NCI-H2196 treated with DMSO at 0.1 percent for 48 hours (cell line): Measurements from ENCODE around the gene PCBP3.

Experiments used
- DNase-seq: peaks from one replicate; lab custom pipeline; 2025; ENCODE audit not compliant: unreplicated experiment; lab: John Stamatoyannopoulos, UW

Gene PCBP3

DNA sequence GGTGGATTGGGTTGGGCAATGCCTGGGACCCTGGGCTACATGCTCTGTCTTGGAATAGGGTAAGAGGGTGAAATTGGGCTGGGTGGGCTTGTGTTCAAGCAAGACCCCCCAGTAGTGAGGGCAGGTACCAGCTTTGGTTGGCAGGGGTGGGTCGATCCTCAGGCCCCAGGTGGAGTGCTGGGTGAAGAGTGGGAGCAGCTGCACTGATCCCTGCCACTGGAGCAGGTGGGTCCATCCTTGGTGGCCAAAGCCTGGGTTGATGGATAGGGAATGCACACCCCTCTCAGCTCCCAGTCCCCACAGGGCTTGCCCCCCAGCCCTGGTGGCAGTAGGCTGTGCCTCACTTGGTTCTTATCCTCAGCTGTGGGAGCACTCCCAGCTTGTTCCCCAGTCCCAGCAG is 135.2 kb downstream of the PCBP3 start:
- no peak for DNase-seq

DNA sequence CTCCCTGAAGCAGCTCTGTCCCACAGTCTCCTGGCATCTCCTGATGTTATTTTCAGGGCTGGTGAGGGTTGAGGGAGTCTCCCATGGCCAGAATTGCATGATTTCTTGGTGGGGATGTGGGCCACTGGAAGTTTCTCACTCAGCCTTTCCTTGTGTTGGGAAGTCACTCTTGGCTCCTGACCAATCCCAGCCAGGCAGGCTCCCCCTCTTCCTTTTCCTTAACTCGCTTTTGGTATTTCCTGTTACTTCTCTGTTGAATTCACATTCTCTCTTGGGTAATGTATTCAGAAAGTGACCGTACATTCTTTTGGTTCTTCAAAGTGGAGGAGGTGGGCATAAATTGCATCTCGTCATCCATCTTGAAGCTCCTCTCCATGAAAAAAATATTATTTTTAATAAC is 135.7 kb downstream of the PCBP3 start:
- no peak for DNase-seq

DNA sequence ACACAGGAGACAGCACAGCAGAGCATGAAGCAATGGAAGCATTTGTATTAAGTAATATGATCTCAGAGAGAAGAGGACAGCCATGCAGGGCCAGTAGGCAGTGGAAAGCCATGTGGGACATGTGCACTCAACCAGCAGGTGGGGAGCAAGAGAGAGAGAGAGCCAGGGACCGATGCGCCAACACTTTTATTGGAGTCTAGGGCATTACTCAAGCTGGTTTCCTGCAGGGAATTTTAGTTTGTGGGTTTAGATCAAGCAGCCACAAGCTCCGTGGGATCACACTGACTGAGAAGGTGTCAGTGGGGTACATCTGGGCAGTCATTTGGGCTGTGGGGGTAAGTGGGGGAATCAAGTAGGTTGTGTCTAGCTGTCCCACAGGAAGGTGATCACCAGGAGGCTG is 137.1 kb downstream of the PCBP3 start:
- no peak for DNase-seq

DNA sequence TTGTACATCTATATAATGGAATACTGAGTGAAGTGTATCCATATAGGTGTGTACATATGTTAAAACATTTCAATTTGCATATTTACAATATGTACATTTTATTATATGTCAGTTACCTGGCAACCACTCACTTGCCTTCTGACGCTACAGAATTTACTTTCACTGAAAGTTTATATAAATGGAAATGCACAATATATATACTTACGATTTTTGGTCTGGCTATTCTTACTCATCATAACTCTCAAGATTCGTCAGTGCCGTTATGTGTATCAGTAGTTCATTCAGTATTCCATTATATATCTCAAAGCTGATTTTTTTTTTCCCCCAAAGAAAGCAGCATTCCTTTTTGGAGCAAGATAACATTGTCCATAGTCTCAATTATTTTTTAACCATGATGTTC is 138.2 kb downstream of the PCBP3 start:
- no peak for DNase-seq

DNA sequence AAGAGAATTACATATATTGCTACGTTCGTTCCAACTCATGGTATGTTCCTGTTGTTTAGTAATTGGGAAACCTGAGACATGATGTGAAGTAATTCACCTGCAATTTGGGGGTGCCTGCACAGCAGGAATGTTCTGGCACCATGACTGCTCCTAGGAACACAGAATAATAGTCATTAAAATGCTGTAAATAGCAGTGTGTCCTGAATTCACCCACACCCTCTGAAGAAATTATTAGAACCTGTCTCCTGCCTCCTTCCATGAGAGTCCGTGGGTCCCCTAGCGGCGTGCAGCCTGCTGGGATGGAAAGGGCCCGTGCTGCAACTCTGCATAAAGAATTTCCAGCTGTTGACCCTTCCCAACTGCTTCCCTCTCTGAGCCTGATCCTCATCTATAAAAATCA is 143.1 kb downstream of the PCBP3 start:
- no peak for DNase-seq

DNA sequence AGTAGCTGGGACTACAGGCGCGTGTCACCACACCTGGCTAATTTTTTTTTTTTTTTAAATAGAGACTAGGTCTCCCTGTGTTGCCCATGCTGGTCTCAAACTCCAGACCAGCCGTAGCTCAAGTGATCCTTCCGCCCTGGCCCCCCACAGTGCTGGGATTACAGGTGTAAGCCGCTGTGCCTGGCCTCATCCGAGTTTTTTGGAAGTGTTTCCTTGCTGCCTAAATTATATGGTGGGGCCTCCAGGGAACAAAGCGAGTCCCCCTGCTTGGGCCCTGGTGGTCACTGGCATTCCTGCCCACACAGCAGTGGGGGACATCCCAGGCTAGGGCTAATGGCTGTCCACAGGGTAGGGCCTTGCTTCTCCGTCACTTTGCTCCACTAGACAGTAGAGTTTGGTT is 143.8 kb downstream of the PCBP3 start:
- DNase-seq: no peak

DNA sequence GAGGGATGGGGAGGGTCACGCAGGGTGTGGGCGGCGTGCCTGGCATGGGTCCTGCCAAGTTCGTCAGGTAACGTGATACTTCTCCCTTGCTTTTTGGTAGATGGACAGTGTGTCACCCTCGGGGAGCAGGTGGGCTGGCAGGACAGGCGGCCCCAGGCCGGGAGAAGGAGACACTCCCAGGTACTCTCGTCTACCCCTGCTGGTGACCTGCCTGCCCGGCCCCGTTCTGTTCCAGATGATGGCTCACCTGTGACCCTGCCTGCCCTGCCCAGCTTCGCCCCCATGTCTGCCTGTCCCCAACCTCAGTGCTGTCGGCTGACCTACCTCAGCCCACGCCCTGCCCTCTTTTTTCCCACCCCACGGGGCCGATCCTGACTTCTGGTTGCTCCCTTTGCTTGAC is 144.7 kb downstream of the PCBP3 start:
- DNase-seq: no peak

DNA sequence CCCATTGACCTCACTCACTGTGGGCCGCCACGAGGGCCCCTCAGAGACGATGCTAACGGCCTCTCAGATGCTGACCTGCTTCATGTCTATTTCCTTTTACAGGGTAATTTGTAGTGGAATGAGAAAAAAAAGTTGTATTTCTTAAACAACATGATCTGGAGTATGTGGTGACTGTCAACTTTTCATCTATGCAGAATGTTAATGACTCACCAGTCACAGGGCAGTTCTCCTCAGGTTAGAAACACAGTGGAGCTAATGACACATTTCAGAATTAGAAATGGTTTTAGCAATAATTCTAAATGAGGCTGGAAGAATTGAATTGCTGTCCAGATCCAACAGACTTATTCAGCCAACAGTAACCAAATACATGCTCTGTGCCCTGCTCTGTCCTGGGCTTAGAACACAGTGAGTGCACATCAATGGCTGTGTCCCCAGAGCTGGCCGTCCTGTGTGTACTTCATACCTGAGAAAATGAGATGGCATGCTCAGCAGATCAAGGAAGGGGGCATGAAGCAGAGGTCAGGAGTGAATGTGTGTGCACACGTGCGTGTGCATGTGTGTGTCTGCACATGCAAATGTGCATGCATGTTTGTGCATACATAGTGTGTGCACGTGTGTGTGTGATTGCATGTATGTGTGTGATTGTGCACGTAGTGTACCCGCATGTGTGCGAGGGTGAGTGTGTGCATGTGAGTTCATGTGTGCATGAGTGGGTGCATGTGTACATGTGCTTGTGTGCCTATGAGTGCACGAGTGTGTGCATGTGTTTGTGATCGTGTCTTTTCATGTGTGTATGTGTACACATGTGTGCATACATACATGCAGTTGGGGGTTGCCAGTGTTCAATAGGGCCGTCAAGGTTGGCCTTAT is 145.3 kb downstream of the PCBP3 start:
- no peak for DNase-seq

DNA sequence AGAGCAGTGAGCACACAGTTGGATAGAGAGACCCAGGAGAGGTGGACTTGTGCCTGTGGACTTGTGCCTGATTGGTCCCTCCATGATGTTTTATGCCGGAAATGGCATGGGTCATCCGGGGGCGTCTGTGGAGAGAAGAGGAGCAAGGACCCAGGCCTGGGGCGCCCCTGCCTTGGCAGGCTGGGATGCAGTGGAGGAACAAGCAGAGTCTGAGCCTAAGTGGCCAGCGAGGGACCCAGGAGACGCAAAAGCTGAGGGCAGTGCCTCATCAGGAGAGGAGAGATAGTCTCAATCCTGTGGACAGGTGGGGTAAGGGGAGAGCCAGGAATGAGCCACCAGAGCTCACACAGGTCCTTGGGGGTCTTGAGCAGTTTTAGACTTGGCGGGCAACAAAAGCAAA is 146.9 kb downstream of the PCBP3 start:
- no peak for DNase-seq

DNA sequence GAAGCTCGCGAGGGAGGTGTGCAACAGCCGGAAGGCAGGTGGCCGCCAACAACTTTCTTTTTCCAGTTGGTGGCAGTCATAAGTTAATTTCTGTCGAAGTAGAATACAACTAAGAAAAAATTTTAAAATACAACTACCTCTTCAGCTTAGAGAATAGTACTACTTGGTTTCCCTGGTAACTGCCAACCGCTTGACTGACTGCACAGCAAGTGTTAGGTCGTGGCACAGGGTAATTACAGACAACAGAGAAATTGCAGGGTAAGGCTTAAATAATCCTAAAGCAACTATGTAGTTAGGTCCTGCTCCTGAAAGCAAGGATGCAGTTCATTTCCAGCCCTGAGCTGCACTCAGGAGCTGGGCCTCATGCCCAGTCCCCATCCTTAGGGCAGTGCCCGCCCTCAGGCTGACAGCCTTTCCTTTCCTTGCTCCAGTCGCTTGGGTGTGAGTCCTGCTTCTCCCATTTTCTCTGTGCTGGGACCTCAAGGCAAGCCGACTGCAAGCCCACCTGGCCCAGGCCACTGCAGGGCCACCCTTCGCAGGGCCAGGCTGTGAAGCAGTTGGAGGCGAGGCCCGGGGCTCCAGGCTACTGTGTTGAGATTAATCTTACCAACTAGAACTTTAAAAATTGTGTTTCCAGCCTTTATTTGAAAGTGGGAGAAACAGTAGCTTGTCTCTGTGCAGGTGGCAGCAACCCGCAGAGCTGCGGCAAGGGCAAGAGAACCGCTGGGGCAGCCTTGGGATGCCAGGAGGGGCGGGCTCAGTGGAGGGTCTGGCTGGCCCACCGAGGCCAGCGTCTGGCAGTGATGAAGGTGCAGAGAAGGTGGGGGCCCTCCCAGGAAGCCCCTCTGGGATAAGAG is 148.3 kb downstream of the PCBP3 start:
- DNase-seq: no peak

DNA sequence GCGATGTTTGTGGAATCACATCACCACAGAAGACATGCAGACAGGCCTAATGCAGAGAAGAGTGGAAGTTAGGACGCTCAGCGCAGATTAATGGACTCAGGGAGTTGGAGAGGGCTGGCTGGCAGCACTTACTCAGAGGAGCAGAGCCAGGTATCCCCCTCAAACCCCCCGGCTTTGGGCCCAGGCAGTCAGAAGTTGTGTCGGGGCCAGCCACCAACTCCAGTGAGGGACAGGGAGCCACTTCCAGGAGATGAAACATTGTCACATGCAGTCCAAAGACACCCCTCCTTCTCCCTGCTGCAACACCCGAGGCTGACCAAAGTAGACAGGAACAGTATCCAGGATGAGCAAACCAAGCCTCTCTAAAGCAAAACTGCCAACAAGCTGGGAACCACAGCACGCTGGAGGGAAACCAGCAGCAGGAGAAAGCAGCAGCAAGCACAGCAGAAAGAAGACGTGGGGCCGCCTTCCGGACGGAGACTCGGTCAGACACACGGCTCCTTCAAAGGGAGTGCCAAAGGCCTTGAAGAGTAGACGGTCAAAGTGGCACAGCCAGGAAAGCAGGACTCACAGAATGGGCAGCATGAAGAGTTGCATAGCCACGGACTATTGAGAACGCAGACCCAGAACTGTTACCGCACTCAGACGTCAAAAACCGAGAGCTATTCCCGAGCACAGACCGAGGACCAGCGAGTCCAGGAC is 149.3 kb downstream of the PCBP3 start:
- no peak for DNase-seq

DNA sequence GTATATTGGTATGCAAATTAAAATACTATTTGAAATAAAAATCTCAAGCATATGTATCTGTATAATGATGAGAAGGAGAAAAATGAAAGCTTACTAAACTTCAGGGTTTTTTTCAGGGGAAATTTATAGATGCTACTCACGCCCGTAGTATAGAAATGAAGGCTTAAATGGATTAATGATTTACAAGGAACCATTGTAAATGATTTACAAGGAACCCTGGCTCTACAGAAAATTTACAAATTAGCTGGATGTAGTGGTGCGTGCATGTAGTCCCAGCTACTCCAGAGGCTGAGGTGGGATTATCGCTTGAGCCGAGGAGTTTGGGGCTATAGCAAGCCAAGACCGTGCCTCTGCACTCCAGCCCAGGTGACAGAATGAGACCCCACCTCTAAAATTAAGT is 150.5 kb downstream of the PCBP3 start:
- DNase-seq: no peak

DNA sequence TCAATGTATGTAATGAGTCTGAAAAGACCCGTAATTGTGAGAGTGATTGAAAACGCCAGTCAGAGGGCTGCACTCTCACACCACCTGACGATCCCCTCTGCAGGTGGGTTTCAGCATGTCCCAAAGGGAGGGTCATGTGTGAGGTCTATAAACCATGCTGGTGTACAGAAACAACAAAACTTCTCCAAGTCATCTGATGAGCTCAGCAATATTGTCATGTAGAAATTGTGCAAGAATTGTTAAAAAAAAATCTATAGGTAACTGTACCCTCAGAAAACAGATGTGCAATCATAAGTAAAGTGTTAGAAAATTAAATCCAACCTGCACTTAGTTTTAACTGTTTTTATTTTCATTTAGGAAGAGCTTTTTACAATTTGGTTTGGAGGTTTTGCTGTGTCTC is 152.5 kb downstream of the PCBP3 start:
- DNase-seq: no peak

DNA sequence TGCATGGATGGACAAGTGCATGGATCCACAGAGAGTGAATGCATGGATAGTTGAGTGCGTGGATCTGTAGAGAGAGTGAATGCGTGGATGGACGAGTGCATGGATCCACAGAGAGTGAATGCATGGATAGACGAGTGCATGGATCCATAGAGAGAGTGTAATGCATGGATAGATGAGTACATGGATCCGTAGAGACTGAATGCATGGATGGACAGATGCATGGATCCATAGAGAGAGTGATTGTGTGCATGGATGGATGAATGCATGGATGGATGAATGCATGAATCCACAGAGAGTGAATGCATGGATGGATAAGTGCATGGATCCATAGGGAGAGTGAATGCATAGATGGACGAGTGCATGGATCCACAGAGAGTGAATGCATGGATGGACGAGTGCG is 153.8 kb downstream of the PCBP3 start:
- DNase-seq: no peak

DNA sequence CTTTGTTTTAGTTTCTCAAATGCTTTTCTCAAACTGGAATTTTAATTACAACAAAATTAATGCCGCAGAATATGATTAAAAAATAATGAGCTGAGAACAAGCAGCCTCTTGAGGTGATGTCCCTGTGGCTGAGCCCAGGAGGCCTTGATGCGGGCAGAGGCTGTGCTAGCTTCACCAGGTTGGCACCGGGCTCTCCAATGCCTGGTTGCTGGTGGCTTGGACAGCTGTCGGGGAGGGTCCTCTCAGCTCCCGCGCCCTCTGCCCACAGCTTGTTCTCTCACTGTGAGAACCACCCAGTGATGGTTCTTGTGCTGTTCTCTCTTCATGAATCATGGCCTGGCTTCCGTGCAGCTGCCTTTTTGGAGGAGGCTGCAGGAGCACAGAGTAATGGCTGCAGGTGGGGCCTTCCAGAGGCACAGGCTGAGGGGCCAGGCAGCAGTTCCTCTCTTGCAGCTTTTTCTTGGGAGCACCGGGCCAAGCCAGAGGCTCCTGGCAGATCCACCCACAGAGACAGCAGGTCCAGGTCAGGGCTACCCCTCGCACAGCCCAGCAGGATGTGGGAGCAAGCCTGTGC is 156.3 kb downstream of the PCBP3 start:
- no peak for DNase-seq

DNA sequence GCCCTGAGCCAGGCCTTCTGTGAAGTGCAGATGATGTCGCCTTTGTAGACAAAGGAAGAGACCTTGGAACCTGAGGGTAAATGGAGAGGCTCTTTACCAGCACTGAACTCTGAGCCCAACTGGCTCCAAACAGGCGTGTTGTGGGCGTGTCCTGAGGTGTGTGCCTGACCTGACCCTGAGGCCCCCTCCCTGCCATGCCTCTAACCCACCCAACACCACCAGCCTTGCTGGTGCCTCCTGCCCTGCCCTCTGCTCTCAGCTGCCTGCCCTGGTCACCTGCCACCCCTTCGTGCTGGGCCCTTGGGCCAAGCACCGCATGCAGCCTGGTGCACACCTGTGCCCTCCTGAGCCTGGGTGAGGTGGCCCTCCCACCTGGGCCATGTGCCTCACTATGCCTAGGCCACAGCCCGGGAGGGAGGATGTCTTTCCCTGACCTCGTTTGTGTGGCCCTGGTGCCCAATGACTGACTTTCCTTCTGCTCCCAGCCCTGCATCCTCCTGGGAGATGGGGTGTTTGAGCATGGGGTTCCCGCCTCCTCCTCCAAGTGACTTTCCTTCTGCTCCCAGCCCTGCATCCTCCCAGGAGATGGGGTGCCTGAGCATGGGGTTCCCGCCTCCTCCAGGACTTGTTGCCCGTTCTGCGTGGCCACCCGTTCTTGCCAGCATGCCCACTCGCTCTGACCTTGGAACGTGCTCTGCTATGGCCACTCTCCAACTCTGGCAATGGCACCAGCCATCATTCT is 157.0 kb downstream of the PCBP3 start:
- DNase-seq: no peak

DNA sequence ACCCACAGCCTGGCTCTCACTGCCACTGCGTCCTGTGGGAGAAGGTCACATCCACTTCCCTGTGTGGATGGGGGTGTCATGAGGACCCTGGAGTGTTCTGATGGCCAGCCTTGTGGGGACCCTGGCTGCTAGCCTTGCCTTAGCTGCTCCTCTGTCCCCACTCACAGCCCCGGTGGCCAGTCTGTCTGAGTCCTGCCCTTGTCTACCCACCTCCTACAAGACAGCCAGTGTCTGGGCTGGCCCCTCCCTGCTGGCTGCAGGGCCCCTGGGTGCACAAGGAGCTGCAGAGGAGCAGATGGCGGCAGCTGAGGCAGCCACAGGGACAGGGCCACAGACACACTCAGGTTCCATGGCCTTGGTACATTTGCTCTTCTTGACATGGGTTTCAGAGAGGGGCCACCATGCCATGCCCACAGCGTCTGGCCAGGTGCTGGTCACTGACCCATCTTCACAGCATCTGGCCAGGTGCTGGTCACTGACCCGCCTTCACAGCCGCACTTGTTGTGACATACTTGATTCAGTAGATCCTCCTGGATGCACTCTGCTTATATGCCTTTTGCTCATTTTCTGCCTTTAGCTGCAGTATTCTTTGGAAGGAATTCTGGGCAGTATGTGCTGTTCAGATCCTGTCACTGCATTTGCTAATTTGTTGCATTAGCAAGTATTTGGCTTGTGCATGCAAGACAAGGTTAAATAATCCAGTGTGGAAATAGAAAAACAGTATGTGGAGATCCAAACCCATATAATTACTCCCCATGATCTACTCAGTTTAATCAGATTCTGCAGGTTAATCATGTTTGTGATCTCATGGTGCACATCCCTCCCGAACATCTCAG is 157.8 kb downstream of the PCBP3 start:
- no peak for DNase-seq

DNA sequence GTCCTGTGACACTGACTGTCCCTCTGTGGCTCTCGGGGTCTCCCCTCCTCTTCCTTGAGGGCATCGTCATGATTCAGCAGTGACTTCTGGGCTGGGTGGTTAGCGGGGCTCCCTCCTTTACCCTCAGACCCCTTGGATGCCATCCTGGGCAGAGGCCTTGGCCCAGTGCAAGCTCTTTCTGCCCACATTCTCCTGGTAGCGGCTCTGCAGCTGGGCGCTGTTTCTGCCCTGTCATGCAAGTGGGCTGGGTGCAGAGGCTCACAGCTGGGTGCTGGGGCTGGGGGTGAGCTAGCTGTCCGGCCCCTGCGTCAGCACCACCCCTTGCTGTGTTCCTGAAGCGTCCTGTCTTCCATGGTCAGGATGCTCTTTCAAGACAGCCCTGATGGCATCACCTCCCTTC is 158.5 kb downstream of the PCBP3 start:
- no peak for DNase-seq

DNA sequence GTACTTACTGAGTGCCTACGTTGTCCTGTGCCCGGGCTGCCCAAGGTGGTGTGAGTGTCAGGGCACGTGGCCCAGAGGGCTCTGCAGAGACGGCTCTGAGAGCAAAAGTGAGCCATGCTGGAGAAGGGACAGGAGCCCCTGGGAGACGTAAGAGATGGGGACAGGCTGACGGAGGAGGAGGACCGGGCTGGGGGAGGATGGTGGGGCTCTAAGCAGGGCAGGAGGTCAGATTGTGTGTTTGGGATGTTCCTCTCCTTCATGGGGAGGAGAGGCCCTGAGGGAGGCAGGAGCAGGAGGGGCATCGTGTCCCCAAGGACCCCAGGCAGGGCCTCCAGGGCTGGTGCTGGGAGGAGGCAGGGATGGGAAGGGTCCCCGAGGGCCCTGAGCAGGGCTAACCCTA is 158.9 kb downstream of the PCBP3 start:
- no peak for DNase-seq
